Measurements from ENCODE around the gene MMP21. TPM values are rescaled to one million over a fixed set of nuclear protein-coding genes. Genes with fewer than 3 reads are reported as not detected.

MMP21 gene
- total and polyA plus RNA-seq, 2 experiments from 2014 or later, result not detected

- H3K79me2 ChIP-seq (replicated peaks; ENCODE audit: insufficient read depth), result no peaks in the 10 kb centered on the region
- H3K36me3 ChIP-seq (ENCODE audit: insufficient read depth), result no peaks in the 10 kb centered on the region
- H4K20me1 ChIP-seq (replicated peaks; ENCODE audit: insufficient read depth), result no peaks in the 10 kb centered on the region; the same call in 1 of the 2 replicates
- H3K9me2 ChIP-seq (ENCODE audit: insufficient read depth), result peaks cover 8% of the 10 kb centered on the region; the same call in 1 of the 2 replicates
- H3K4me2 ChIP-seq, result no peak overlapping the region
- no peak overlapping the region for H3K4me3 ChIP-seq
- no peak for DNase-seq (ENCODE audit: low spot score)
- Mint-ChIP-seq H3K4me3 (no peak overlapping the region), H3K4me1 (peaks cover 8% of the 10 kb centered on the region), H3K9me3 (no peaks in the 10 kb centered on the region), H3K36me3 (ENCODE audit: low read depth) (peaks cover 32% of the 10 kb centered on the region), H3K27ac (no peak overlapping the region), H3K27me3 (ENCODE audit: insufficient read depth, low read depth, poor library complexity) (peaks cover 1% of the 10 kb centered on the region)
- ATAC-seq, result no peak
- H2AFZ ChIP-seq, result no peak overlapping the region
- H3K27ac ChIP-seq (ENCODE audit: low read depth), result no peak overlapping the region
- no peak for TF ChIP-seq JUNB (IDR thresholded peaks at IDR 0.05; ENCODE audit: unreplicated experiment)
- no peak for TF ChIP-seq CTCF (conservative IDR thresholded peaks at IDR 0.05; ENCODE audit: low read depth in 2 of 2)
- no peak for TF ChIP-seq ZNF462 (CRISPR knock-in tag; IDR thresholded peaks at IDR 0.05)
- TF ChIP-seq ETS1 (IDR thresholded peaks at IDR 0.05), result no peak
- no peak for TF ChIP-seq STAT1 (IDR thresholded peaks at IDR 0.05; ENCODE audit: unreplicated experiment)
- no peak for TF ChIP-seq POLR2AphosphoS5 (IDR thresholded peaks at IDR 0.05; ENCODE audit: low read depth)
- no peak for TF ChIP-seq EZH2 (IDR thresholded peaks at IDR 0.05; ENCODE audit: low read depth, unreplicated experiment)
- no peak for TF ChIP-seq CREB1 (CRISPR knock-in tag; IDR thresholded peaks at IDR 0.05; ENCODE audit: low read depth)
- TF ChIP-seq EZH2phosphoT487 (IDR thresholded peaks at IDR 0.05; ENCODE audit: unreplicated experiment), result no peak
- no peak for TF ChIP-seq ZNF331 (CRISPR knock-in tag; IDR thresholded peaks at IDR 0.05; ENCODE audit: low read depth)
- TF ChIP-seq ZNF114 (CRISPR knock-in tag; IDR thresholded peaks at IDR 0.05), result no peak
- no peak for TF ChIP-seq REST (IDR thresholded peaks at IDR 0.05; ENCODE audit: unreplicated experiment)
- TF ChIP-seq NANOG (IDR thresholded peaks at IDR 0.05; ENCODE audit: borderline replicate concordance), result no peak
- no peaks in the 10 kb centered on the region for H3F3A ChIP-seq (replicated peaks; ENCODE audit: low read depth)
- H3K4me1 ChIP-seq (ENCODE audit: insufficient read depth), result no peaks in the 10 kb centered on the region
- no peaks in the 10 kb centered on the region for H3K27me3 ChIP-seq (ENCODE audit: insufficient read depth)
Observed at GRCh38 chr10:125799451-125800182, 24.0 kb upstream of the MMP21 start.
